Activated T-helper 1 cell treated with Interleukin-2 at 50 U/mL for 16 hours (primary cell): ENCODE data around the gene GSK3B.
"Not testable (repeated sequence)": the region's sequence is repeated elsewhere in the genome, so short reads cannot be mapped to it uniquely, and the experiment has no call there.

Experiments
- DNase-seq: peaks from one replicate; pipeline ENCODE4 v3.0.0-alpha.2; 2020; ENCODE audit warnings: low read depth

The GSK3B gene

GRCh38 chr3:120005741-120006140 lies 88.5 kb downstream of the GSK3B start:
- DNase-seq: not testable (repeated sequence)

GRCh38 chr3:120004008-120004498 lies 90.2 kb downstream of the GSK3B start:
- not testable (repeated sequence) for DNase-seq

- no peak for DNase-seq
These were observed 96.1 kb downstream of the GSK3B start for GRCh38 chr3:119998166-119998565.

- no peak for DNase-seq
These were observed 103.4 kb downstream of the GSK3B start for GRCh38 chr3:119990888-119991287.

GRCh38 chr3:119989981-119990655 lies 104.1 kb downstream of the GSK3B start:
- DNase-seq: no peak

GRCh38 chr3:119986812-119987211 lies 107.4 kb downstream of the GSK3B start:
- DNase-seq: not testable (repeated sequence)

- DNase-seq: no peak
These were observed 112.9 kb downstream of the GSK3B start for GRCh38 chr3:119981386-119981785.

GRCh38 chr3:119978554-119979208 lies 115.6 kb downstream of the GSK3B start:
- DNase-seq: no peak

GRCh38 chr3:119977353-119977752 lies 116.9 kb downstream of the GSK3B start:
- no peak for DNase-seq

GRCh38 chr3:119976214-119976613 lies 118.0 kb downstream of the GSK3B start:
- DNase-seq: no peak

- DNase-seq: no peak
These were observed 119.6 kb downstream of the GSK3B start for GRCh38 chr3:119974656-119975055.

GRCh38 chr3:119973018-119973646 lies 121.1 kb downstream of the GSK3B start:
- DNase-seq: no peak

- no peak for DNase-seq
These were observed 124.5 kb downstream of the GSK3B start for GRCh38 chr3:119969759-119970158.

- DNase-seq: no peak
These were observed 126.8 kb downstream of the GSK3B start for GRCh38 chr3:119967353-119968006.

- DNase-seq: no peak
These were observed 128.6 kb downstream of the GSK3B start for GRCh38 chr3:119965692-119966091.

- no peak for DNase-seq
These were observed 130.0 kb downstream of the GSK3B start for GRCh38 chr3:119964294-119964693.

- no peak for DNase-seq
These were observed 138.3 kb downstream of the GSK3B start for GRCh38 chr3:119955972-119956371.

- no peak for DNase-seq
These were observed 143.5 kb downstream of the GSK3B start for GRCh38 chr3:119950666-119951325.

GRCh38 chr3:119945291-119945690 lies 149.0 kb downstream of the GSK3B start:
- DNase-seq: no peak

GRCh38 chr3:119944091-119944490 lies 150.2 kb downstream of the GSK3B start:
- DNase-seq: no peak

- DNase-seq: no peak
These were observed 155.2 kb downstream of the GSK3B start for GRCh38 chr3:119939077-119939476.

GRCh38 chr3:119937229-119937628 lies 157.0 kb downstream of the GSK3B start:
- no peak for DNase-seq
